BJ (cell line): Measurements from ENCODE around the gene CXCL10. TPM values are rescaled to one million over a fixed set of nuclear protein-coding genes. Genes with fewer than 3 reads are reported as not detected.

Experiments used
- CTCF ChIA-PET: fragments of 350-600 bp; formaldehyde crosslinking; extraction: SDS; loops from one replicate; lab custom pipeline; 2021; ENCODE audit warnings: antibody characterized with exemption, inconsistent platforms; lab: Yijun Ruan, JAX
- POLR2A ChIA-PET: fragments of 300-600 bp; sonication (Branson Sonifier 250); formaldehyde crosslinking; extraction: SDS; loops from one replicate; lab custom pipeline; 2021; ENCODE audit warnings: antibody characterized with exemption; lab: Charles Lee
- DNase-seq: peaks from one replicate; pipeline ENCODE4 v3.0.0-alpha.2; 2011; ENCODE audit warnings: low read depth
- H3K27me3 ChIP-seq: 2 replicates; pipeline ENCODE4 v1.6.0; 2011; ENCODE audit warnings: low read length; ENCODE audit not compliant: control insufficient read depth, insufficient read depth
- H3K36me3 ChIP-seq: 2 replicates; pipeline ENCODE4 v1.5.1; 2011; ENCODE audit warnings: low read length; ENCODE audit not compliant: control insufficient read depth, insufficient read depth
- H3K4me3 ChIP-seq: 2 replicates; pipeline ENCODE4 v1.5.1; 2011; ENCODE audit warnings: low read depth, mild to moderate bottlenecking, control low read depth, low read length
- CTCF ChIP-seq: IDR thresholded peaks from 2 replicates; pipeline ENCODE4 v1.5.1; 2011; ENCODE audit warnings: low read depth, mild to moderate bottlenecking, control low read depth, inconsistent platforms, low read length, moderate library complexity; ENCODE audit not compliant: insufficient read depth
- polyA plus RNA-seq: library from polyadenylated mRNA; depleted of rRNA; stranded (reverse); fragments of >200 nt; gene quantifications from 2 replicates; pipeline ENCODE4 v1.2.3, GENCODE V29; 2011

Gene CXCL10
- polyA plus RNA-seq, 1 experiment = not detected

GRCh38 chr4:76061421-76061820 is 38.1 kb upstream of the CXCL10 start:
- DNase-seq = no peak
- Histone ChIP-seq H3K27me3 (peaks cover 5% of the 10 kb centered on the region), H3K36me3 (no peaks in the 10 kb centered on the region), H3K4me3 (no peak overlapping the region)
- ChIA-PET CTCF (interaction anchor here (1.0 to 4.2 kb wide), 2 partner anchors 65 to 146 kb away, joined by 3 to 23 read pairs; no protein-coding TSS in a partner anchor), POLR2A (no interaction called here)
- TF ChIP-seq CTCF = no peak

GRCh38 chr4:76060506-76060905 is 37.2 kb upstream of the CXCL10 start:
- Histone ChIP-seq H3K27me3 (peaks cover 10% of the 10 kb centered on the region), H3K4me3 (no peak overlapping the region), H3K36me3 (no peaks in the 10 kb centered on the region)
- no peak for DNase-seq
- CTCF ChIA-PET = interaction anchor here (1.0 kb wide), 1 partner anchor 145 kb away, joined by 3 read pairs; no protein-coding TSS in a partner anchor
- TF ChIP-seq CTCF = no peak
- POLR2A ChIA-PET = no interaction called here

- TF ChIP-seq CTCF = no peak
- ChIA-PET CTCF (interaction anchor here (0.9 to 2.3 kb wide), 2 partner anchors 60 to 64 kb away, joined by 3 to 10 read pairs; no protein-coding TSS in a partner anchor), POLR2A (no interaction called here)
- no peaks in the 10 kb centered on the region for H3K36me3 ChIP-seq
- H3K27me3 ChIP-seq = peaks cover 13% of the 10 kb centered on the region
- DNase-seq = no peak
- no peak overlapping the region for H3K4me3 ChIP-seq
Measured at GRCh38 chr4:76059750-76060149, 36.5 kb upstream of the CXCL10 start.

- ChIA-PET POLR2A (no interaction called here), CTCF (interaction anchor here (2.1 to 2.3 kb wide), 2 partner anchors 8 to 63 kb away, joined by 6 to 10 read pairs; no protein-coding TSS in a partner anchor)
- Histone ChIP-seq H3K36me3 (no peaks in the 10 kb centered on the region), H3K27me3 (peaks cover 15% of the 10 kb centered on the region), H3K4me3 (no peak overlapping the region)
- DNase-seq = no peak
- TF ChIP-seq CTCF = no peak
Measured at GRCh38 chr4:76058888-76059426, 35.7 kb upstream of the CXCL10 start.

- POLR2A ChIA-PET = no interaction called here
- no peak overlapping the region for H3K4me3 ChIP-seq
- DNase-seq = no peak
- CTCF ChIA-PET = interaction anchor here (0.6 to 2.3 kb wide), 3 partner anchors 8 to 164 kb away, joined by 4 to 10 read pairs (median 6); no protein-coding TSS in a partner anchor
- no peak for TF ChIP-seq CTCF
- H3K36me3 ChIP-seq = no peaks in the 10 kb centered on the region
- H3K27me3 ChIP-seq = peaks cover 17% of the 10 kb centered on the region
Measured at GRCh38 chr4:76058302-76058701, 35.0 kb upstream of the CXCL10 start.
